ENCODE measurements around the gene GRIA3. TPM values are rescaled to one million over a fixed set of nuclear protein-coding genes. Genes with fewer than 3 reads are reported as not detected.
"Not testable (repeated sequence)": the region's sequence is repeated elsewhere in the genome, so short reads cannot be mapped to it uniquely, and the experiment has no call there.

Gene GRIA3
- total RNA-seq, 1 experiment from 2014 or later: 1.4 TPM

DNA sequence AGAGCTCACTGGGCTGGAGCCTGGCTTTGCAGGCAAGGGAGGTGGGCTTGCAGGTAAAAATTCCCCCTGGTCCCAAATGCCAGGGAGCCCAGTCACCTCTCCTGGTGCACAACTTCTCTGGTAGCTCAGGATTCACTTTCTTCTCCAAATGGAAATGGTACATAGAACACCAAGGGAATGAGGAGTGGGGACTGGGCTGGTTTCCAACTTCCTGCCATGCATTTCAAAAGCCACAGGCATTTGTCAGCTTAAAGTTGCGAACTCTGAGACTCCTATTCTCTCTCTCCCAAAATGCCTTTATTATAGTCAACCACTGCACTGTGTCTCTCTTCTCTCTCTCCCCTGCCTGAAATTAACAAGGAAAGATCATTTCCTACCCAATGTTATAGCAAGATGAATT, 177.3 kb downstream of the GRIA3 start:
- H2BK20ac ChIP-seq (ENCODE audit: low read depth, low read length, poor library complexity, severe bottlenecking): no peak overlapping the region
- H2AK5ac ChIP-seq (ENCODE audit: insufficient read length, low read length): no peak overlapping the region
- H4K20me1 ChIP-seq (ENCODE audit: control insufficient read depth, insufficient read depth, insufficient read length): no peaks in the 10 kb centered on the region
- H4K8ac ChIP-seq (replicated peaks; ENCODE audit: insufficient read length, low read depth, low read length): no peak overlapping the region
- H3T11ph ChIP-seq (ENCODE audit: low read length): no peak overlapping the region
- no peak for DNase-seq
- no peak overlapping the region for H3K56ac ChIP-seq (ENCODE audit: insufficient read length, low read depth, low read length)
- H3K4me1 Mint-ChIP-seq: peaks cover 3 to 5% of the 10 kb centered on the region in 2 experiments; a peak in 3 of 4 replicates
- H3K79me2 ChIP-seq (ENCODE audit: insufficient read depth, low read length): no peaks in the 10 kb centered on the region; the same call in 1 of the 2 replicates
- no peaks in the 10 kb centered on the region for H3K27me3 ChIP-seq (ENCODE audit: insufficient read depth, low read length)
- TF ChIP-seq, protein P1, sequence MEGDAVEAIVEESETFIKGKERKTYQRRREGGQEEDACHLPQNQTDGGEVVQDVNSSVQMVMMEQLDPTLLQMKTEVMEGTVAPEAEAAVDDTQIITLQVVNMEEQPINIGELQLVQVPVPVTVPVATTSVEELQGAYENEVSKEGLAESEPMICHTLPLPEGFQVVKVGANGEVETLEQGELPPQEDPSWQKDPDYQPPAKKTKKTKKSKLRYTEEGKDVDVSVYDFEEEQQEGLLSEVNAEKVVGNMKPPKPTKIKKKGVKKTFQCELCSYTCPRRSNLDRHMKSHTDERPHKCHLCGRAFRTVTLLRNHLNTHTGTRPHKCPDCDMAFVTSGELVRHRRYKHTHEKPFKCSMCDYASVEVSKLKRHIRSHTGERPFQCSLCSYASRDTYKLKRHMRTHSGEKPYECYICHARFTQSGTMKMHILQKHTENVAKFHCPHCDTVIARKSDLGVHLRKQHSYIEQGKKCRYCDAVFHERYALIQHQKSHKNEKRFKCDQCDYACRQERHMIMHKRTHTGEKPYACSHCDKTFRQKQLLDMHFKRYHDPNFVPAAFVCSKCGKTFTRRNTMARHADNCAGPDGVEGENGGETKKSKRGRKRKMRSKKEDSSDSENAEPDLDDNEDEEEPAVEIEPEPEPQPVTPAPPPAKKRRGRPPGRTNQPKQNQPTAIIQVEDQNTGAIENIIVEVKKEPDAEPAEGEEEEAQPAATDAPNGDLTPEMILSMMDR (conservative IDR thresholded peaks at IDR 0.05): no peak
- no peak overlapping the region for H3K4me3 Mint-ChIP-seq
- no peaks in the 10 kb centered on the region for H3K27me3 Mint-ChIP-seq (ENCODE audit: low read depth)
- peaks cover 5% of the 10 kb centered on the region for H3K4me1 ChIP-seq (ENCODE audit: insufficient read depth, low read length)
- H3K36me3 Mint-ChIP-seq (ENCODE audit: insufficient read depth in 1 of 3, low read depth in 3 of 3): no peaks in the 10 kb centered on the region; a peak in 1 of 7 replicates
- H3K9ac ChIP-seq (ENCODE audit: extremely low read depth, insufficient read length, low read length): no peak overlapping the region
- H3K23ac ChIP-seq (ENCODE audit: insufficient read length, low read depth, low read length): no peak overlapping the region
- peaks cover 0 to 53% of the 10 kb centered on the region in 2 experiments; a peak in 2 of 5 replicates for H3K9me3 Mint-ChIP-seq
- no peak overlapping the region for H3K14ac ChIP-seq (ENCODE audit: insufficient read depth, low read length)
- no peak overlapping the region for H4K5ac ChIP-seq (ENCODE audit: insufficient read length, low read depth, low read length)
- no peak overlapping the region for H4K91ac ChIP-seq (ENCODE audit: insufficient read length, low read depth, low read length)
- H3K9me3 ChIP-seq (ENCODE audit: control insufficient read depth, low read depth, low read length): peaks cover 19% of the 10 kb centered on the region
- no peaks in the 10 kb centered on the region for H3K79me1 ChIP-seq (ENCODE audit: insufficient read depth, low read depth, low read length, poor library complexity, severe bottlenecking)
- no CpG with 5 or more reads among the region's 1 CpG for WGBS (ENCODE audit: extremely low coverage, insufficient read length, low lambda C conversion rate)
- no peak overlapping the region for H2BK15ac ChIP-seq (ENCODE audit: low read depth, low read length)
- H2BK120ac ChIP-seq (ENCODE audit: low read depth, low read length, poor library complexity, severe bottlenecking): no peak overlapping the region
- H3K27ac Mint-ChIP-seq: 0 out of 7 replicates have a peak overlapping the region, but pooled peaks of 1 of the 3 experiments have one; percentile 69
- H3K4me2 ChIP-seq (ENCODE audit: insufficient read depth, insufficient read length, low read length): no peak overlapping the region
- no peaks in the 10 kb centered on the region for H3K23me2 ChIP-seq (ENCODE audit: insufficient read length, low read depth, low read length, poor library complexity, severe bottlenecking)
- H3K27ac ChIP-seq (ENCODE audit: insufficient read length, low read depth, low read length): no peak overlapping the region
- H2AFZ ChIP-seq (ENCODE audit: low read length): no peak overlapping the region
- H3K4ac ChIP-seq (ENCODE audit: low read depth, low read length): no peak overlapping the region
- no peak overlapping the region for H2BK5ac ChIP-seq (ENCODE audit: insufficient read length, low read length)
- no peak overlapping the region for H3K18ac ChIP-seq (ENCODE audit: insufficient read length, low read depth, low read length)
- H2BK12ac ChIP-seq (ENCODE audit: insufficient read length, low read depth, low read length): no peak overlapping the region

DNA sequence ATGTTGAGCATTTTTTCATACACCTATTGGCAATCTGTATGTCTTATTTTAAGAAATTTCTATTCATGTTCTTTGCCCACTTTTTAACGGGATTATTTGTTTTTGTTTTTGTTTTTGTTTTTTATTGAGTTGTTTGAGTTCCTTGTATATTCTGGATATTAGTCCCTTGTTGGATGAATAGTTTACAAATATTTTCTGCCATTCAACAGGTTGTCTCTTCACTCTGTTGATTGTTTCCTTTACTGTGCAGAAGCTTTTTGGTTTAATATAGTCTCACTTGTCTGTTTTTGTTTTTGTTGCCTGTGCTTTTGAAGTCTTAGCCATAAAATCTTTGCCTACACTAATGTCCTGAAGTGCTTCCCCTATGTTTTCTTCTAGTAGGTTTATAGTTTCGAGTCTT, 202.1 kb downstream of the GRIA3 start:
- peaks cover 13% of the 10 kb centered on the region for H3K9me3 ChIP-seq (ENCODE audit: control insufficient read depth, low read depth, low read length)
- H4K5ac ChIP-seq (ENCODE audit: insufficient read length, low read depth, low read length); H2AK5ac ChIP-seq (ENCODE audit: insufficient read length, low read length); H4K20me1 ChIP-seq (ENCODE audit: control insufficient read depth, insufficient read depth, insufficient read length); H4K8ac ChIP-seq (replicated peaks; ENCODE audit: insufficient read length, low read depth, low read length); H2BK15ac ChIP-seq (ENCODE audit: low read depth, low read length); H3K27ac Mint-ChIP-seq; H3K23ac ChIP-seq (ENCODE audit: insufficient read length, low read depth, low read length); H4K91ac ChIP-seq (ENCODE audit: insufficient read length, low read depth, low read length); H2BK12ac ChIP-seq (ENCODE audit: insufficient read length, low read depth, low read length); DNase-seq; H3K23me2 ChIP-seq (ENCODE audit: insufficient read length, low read depth, low read length, poor library complexity, severe bottlenecking); H3K4me3 Mint-ChIP-seq; H3K27me3 Mint-ChIP-seq (ENCODE audit: low read depth); H3K56ac ChIP-seq (ENCODE audit: insufficient read length, low read depth, low read length); H3K27ac ChIP-seq (ENCODE audit: insufficient read length, low read depth, low read length); H3K79me2 ChIP-seq (ENCODE audit: insufficient read depth, low read length); H3K4me1 Mint-ChIP-seq; H2BK20ac ChIP-seq (ENCODE audit: low read depth, low read length, poor library complexity, severe bottlenecking); H3K4ac ChIP-seq (ENCODE audit: low read depth, low read length); H3K4me1 ChIP-seq (ENCODE audit: insufficient read depth, low read length); H2AFZ ChIP-seq (ENCODE audit: low read length); H3T11ph ChIP-seq (ENCODE audit: low read length); H3K14ac ChIP-seq (ENCODE audit: insufficient read depth, low read length); H3K18ac ChIP-seq (ENCODE audit: insufficient read length, low read depth, low read length); H2BK120ac ChIP-seq (ENCODE audit: low read depth, low read length, poor library complexity, severe bottlenecking); H3K4me2 ChIP-seq (ENCODE audit: insufficient read depth, insufficient read length, low read length); H3K79me1 ChIP-seq (ENCODE audit: insufficient read depth, low read depth, low read length, poor library complexity, severe bottlenecking); H3K9ac ChIP-seq (ENCODE audit: extremely low read depth, insufficient read length, low read length); H3K36me3 Mint-ChIP-seq (ENCODE audit: insufficient read depth in 1 of 3, low read depth in 3 of 3); H3K27me3 ChIP-seq (ENCODE audit: insufficient read depth, low read length); H2BK5ac ChIP-seq (ENCODE audit: insufficient read length, low read length): not testable (repeated sequence)
- peaks cover 16 to 76% of the 10 kb centered on the region in 2 experiments for H3K9me3 Mint-ChIP-seq
- WGBS (ENCODE audit: extremely low coverage, insufficient read length, low lambda C conversion rate): no CpG with 5 or more reads among the region's 2 CpGs

All from H9 (cell line).